ENCODE measurements around the gene UBE2L3.
"Not testable (repeated sequence)": the region's sequence is repeated elsewhere in the genome, so short reads cannot be mapped to it uniquely, and the experiment has no call there.

Gene UBE2L3

DNA sequence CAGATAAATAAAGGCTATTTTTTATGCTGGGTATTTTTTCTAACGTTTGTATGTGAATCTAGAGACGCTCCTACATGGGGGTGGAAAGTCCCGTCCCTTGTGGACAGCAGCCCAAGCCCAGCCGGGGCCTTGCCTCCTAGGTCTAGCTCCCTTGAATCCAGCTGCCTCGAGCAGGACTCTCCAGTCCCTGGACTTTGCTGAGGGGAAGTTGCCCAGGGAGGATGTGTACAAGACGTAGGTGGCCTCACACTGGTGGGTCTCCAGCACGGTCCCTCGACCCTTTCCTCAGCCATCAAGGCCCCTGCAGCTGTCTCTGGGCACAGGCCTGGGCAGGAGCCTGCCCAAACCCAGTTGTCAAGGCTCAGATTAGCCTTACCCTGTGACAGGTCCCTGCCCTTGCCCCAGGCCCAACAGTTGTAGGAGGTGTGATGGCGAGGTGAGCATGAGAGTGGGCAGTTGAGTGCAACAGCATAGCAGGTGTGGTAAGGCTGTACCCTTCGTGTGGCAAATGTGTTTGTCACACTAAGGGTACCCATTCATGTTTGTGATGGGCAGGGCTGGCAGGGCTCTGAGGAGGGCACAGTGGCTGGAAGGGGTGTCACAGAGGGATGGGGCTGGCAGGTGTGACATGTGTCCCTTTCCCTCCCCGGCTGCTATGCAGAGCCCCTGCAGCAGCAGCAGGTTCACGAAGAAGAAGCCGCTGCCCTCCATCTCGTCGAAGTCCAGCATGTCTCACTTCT is 68.4 kb downstream of the UBE2L3 start:
- H3K4me3 ChIP-seq (replicated peaks; ENCODE audit: insufficient read depth, low read length): no peak overlapping the region
- TF ChIP-seq, protein P1, sequence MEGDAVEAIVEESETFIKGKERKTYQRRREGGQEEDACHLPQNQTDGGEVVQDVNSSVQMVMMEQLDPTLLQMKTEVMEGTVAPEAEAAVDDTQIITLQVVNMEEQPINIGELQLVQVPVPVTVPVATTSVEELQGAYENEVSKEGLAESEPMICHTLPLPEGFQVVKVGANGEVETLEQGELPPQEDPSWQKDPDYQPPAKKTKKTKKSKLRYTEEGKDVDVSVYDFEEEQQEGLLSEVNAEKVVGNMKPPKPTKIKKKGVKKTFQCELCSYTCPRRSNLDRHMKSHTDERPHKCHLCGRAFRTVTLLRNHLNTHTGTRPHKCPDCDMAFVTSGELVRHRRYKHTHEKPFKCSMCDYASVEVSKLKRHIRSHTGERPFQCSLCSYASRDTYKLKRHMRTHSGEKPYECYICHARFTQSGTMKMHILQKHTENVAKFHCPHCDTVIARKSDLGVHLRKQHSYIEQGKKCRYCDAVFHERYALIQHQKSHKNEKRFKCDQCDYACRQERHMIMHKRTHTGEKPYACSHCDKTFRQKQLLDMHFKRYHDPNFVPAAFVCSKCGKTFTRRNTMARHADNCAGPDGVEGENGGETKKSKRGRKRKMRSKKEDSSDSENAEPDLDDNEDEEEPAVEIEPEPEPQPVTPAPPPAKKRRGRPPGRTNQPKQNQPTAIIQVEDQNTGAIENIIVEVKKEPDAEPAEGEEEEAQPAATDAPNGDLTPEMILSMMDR (IDR thresholded peaks at IDR 0.05; ENCODE audit: insufficient read depth, low read length): no peak
- TF ChIP-seq SPI1 (IDR thresholded peaks at IDR 0.05; ENCODE audit: borderline replicate concordance, low read depth) (no peak), GABPA (IDR thresholded peaks at IDR 0.05; ENCODE audit: low read depth) (no peak), POLR2AphosphoS5 (IDR thresholded peaks at IDR 0.05; ENCODE audit: low read depth) (no peak)
- TF ChIP-seq, protein P2, sequence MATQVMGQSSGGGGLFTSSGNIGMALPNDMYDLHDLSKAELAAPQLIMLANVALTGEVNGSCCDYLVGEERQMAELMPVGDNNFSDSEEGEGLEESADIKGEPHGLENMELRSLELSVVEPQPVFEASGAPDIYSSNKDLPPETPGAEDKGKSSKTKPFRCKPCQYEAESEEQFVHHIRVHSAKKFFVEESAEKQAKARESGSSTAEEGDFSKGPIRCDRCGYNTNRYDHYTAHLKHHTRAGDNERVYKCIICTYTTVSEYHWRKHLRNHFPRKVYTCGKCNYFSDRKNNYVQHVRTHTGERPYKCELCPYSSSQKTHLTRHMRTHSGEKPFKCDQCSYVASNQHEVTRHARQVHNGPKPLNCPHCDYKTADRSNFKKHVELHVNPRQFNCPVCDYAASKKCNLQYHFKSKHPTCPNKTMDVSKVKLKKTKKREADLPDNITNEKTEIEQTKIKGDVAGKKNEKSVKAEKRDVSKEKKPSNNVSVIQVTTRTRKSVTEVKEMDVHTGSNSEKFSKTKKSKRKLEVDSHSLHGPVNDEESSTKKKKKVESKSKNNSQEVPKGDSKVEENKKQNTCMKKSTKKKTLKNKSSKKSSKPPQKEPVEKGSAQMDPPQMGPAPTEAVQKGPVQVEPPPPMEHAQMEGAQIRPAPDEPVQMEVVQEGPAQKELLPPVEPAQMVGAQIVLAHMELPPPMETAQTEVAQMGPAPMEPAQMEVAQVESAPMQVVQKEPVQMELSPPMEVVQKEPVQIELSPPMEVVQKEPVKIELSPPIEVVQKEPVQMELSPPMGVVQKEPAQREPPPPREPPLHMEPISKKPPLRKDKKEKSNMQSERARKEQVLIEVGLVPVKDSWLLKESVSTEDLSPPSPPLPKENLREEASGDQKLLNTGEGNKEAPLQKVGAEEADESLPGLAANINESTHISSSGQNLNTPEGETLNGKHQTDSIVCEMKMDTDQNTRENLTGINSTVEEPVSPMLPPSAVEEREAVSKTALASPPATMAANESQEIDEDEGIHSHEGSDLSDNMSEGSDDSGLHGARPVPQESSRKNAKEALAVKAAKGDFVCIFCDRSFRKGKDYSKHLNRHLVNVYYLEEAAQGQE (IDR thresholded peaks at IDR 0.05; ENCODE audit: insufficient replicate concordance, low read depth): no peak

DNA sequence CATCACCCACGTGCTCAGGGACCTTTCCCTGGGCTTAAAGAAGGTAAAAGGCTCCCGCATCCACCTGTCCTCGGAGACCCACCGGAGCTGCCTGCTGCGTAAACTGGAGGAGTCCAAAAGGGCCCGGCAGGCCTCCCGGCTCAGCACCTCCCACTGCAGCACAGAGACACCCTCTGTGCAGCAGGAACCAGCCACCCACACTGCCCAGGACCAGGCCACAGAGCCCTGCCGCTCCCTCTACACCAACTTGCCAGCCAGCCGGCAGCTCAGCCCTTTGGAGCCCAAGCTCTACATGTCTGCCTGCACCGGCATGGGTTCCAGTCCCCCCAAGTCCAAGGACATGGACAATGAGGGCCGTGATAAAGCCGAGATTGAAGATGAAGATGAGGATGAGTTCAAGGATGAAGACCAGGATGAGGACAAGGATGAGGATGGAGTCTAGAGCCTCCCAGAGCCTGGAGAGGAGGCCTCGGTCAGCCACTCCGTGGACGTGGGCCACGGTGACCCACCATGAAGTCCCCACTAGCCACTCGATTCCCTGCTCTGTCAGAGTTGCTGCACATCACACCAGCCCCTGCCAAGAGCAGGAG is 69.2 kb downstream of the UBE2L3 start:
- DNase-seq (ENCODE audit: low read depth in 1 of 2, low spot score in 1 of 2): no peak
- Histone ChIP-seq H3K27me3 (ENCODE audit: insufficient read depth, poor library complexity, severe bottlenecking) (no peaks in the 10 kb centered on the region), H3K4me3 (replicated peaks; ENCODE audit: insufficient read depth, low read length) (no peak overlapping the region), H3K27ac (replicated peaks) (no peak overlapping the region)
- TF ChIP-seq, protein P2 (IDR thresholded peaks at IDR 0.05; ENCODE audit: insufficient replicate concordance, low read depth): no peak
- no peak for TF ChIP-seq POLR2AphosphoS5 (IDR thresholded peaks at IDR 0.05; ENCODE audit: low read depth)
- TF ChIP-seq SPI1 (IDR thresholded peaks at IDR 0.05; ENCODE audit: borderline replicate concordance, low read depth): no peak
- TF ChIP-seq, protein P1 (IDR thresholded peaks at IDR 0.05; ENCODE audit: insufficient read depth, low read length): no peak
- no peak for TF ChIP-seq GABPA (IDR thresholded peaks at IDR 0.05; ENCODE audit: low read depth)

More for the DNA sequence above, 68.4 kb downstream of the UBE2L3 start:
- Histone ChIP-seq H3K27me3 (ENCODE audit: insufficient read depth, poor library complexity, severe bottlenecking) (no peaks in the 10 kb centered on the region), H3K27ac (replicated peaks) (no peak overlapping the region)
- DNase-seq (ENCODE audit: low read depth in 1 of 2, low spot score in 1 of 2): no peak

DNA sequence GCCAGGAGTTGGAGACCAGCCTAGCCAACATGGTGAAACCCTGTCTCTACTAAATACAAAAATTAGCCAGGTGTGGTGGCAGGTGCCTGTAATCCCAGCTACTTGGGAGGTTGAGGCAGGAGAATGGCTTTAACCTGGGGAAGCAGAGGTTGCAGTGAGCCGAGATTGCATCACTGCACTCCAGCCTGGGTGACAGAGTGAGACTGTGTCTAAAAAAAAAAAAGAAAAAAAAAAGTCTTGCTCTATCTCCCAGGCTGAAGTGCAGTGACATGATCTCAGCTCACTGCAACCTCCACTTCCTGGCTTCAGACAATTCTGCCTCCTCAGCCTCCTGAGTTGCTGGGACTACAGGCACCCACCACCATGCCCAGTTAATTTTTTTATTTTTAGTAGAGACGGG is 69.9 kb downstream of the UBE2L3 start:
- not testable (repeated sequence) for DNase-seq (ENCODE audit: low read depth in 1 of 2, low spot score in 1 of 2); H3K4me3 ChIP-seq (replicated peaks; ENCODE audit: insufficient read depth, low read length); H3K27me3 ChIP-seq (ENCODE audit: insufficient read depth, poor library complexity, severe bottlenecking); H3K27ac ChIP-seq (replicated peaks)

DNA sequence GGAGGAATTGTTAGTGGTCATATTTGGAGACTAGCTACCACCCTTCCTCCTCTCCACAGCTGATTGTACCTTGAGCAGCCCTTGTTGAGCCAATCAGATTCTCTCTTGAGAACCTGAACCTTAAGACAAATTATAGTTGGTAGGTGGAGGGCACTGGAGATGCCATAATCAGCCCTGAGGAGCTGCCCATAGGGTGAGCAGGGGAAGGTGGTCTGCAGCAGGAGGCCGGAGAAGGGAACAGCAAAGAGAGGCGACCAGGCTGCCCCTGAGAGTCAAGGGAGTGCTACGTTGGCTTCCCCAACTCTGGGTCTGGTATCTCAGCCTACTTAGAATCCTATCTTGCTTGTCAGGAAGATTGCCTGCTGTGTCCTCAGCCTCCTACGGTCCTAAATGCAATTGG is 71.8 kb downstream of the UBE2L3 start:
- no peak overlapping the region for H3K27ac ChIP-seq (replicated peaks)
- TF ChIP-seq, protein P2 (IDR thresholded peaks at IDR 0.05; ENCODE audit: insufficient replicate concordance, low read depth): no peak
- TF ChIP-seq, protein P1 (IDR thresholded peaks at IDR 0.05; ENCODE audit: insufficient read depth, low read length): no peak

More for the DNA sequence above, 71.8 kb downstream of the UBE2L3 start:
- Histone ChIP-seq H3K4me3 (replicated peaks; ENCODE audit: insufficient read depth, low read length) (no peak overlapping the region), H3K27me3 (ENCODE audit: insufficient read depth, poor library complexity, severe bottlenecking) (no peaks in the 10 kb centered on the region)
- DNase-seq (ENCODE audit: low read depth in 1 of 2, low spot score in 1 of 2): no peak
